Measurements from ENCODE around the gene UGDH.

The UGDH gene

DNA sequence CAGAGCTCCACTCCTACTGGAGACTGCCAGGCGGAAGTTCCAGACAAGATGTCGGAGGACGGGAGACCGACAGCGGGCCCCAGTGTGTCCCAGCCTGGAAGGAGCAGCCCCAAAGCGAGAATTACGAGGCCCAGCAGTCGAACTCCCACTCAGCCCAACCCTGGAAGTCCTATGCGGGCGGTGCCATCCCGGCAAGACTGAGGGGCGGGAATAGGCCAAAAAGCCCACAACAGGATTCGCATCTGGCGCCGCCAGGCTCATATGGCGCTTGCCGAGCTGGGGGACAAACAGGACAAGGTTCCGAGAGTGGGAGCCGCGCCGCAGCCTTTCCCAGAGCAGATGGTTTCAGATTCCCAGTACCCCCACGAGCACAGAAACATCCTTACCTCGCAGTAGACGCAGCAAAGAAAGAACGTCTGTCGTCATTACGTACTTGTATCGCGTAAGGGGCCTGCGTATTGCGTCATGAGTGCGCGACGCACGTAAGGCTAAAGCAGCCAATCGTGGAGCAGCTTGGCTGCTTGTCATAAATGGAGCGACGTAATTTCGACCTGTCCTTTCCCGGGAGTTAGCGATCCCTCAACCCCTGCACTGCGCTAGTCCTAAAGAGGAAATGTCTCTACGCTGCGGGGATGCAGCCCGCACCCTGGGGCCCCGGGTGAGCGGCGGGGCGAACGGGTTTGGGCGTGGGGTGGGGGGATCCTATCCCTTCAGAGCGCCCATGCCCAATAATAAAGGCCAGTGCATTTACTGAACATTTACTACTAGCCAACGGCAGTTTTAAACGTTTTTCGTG, 68.5 kb downstream of the UGDH start, which contains the start of the genes LIAS and RPL9 (continued):
- TF ChIP-seq, protein P1, sequence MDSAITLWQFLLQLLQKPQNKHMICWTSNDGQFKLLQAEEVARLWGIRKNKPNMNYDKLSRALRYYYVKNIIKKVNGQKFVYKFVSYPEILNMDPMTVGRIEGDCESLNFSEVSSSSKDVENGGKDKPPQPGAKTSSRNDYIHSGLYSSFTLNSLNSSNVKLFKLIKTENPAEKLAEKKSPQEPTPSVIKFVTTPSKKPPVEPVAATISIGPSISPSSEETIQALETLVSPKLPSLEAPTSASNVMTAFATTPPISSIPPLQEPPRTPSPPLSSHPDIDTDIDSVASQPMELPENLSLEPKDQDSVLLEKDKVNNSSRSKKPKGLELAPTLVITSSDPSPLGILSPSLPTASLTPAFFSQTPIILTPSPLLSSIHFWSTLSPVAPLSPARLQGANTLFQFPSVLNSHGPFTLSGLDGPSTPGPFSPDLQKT (IDR thresholded peaks at IDR 0.05; ENCODE audit: borderline replicate concordance, low read depth, low read length), result no peak
- TF ChIP-seq ZNF521 (tag by site-specific recombination; IDR thresholded peaks at IDR 0.05) (no peak), MEIS1 (CRISPR knock-in tag; IDR thresholded peaks at IDR 0.05; ENCODE audit: borderline replicate concordance) (no peak), SP7 (tag by site-specific recombination; IDR thresholded peaks at IDR 0.05) (peak; percentile 68), ZNF660 (tag by site-specific recombination; IDR thresholded peaks at IDR 0.05) (peak; percentile 5; the same call in 1 of the 2 replicates), ZNF658 (tag by site-specific recombination; IDR thresholded peaks at IDR 0.05) (no peak), ZNF596 (tag by site-specific recombination; IDR thresholded peaks at IDR 0.05) (no peak), ZBTB17 (tag by site-specific recombination; IDR thresholded peaks at IDR 0.05) (peak; percentile 97), ZNF140 (tag by site-specific recombination; IDR thresholded peaks at IDR 0.05) (no peak), GFI1B (tag by site-specific recombination; IDR thresholded peaks at IDR 0.05) (no peak), ZNF132 (tag by site-specific recombination; IDR thresholded peaks at IDR 0.05; ENCODE audit: borderline replicate concordance) (no peak), ZFP69B (tag by site-specific recombination; IDR thresholded peaks at IDR 0.05) (peak; percentile 76; the same call in 1 of the 2 replicates), RBAK (tag by site-specific recombination; IDR thresholded peaks at IDR 0.05) (no peak), ZNF223 (tag by site-specific recombination; IDR thresholded peaks at IDR 0.05) (no peak), ZNF155 (tag by site-specific recombination; IDR thresholded peaks at IDR 0.05) (no peak), ZNF610 (tag by site-specific recombination; IDR thresholded peaks at IDR 0.05; ENCODE audit: borderline replicate concordance) (no peak; the same call in 1 of the 2 replicates), ZNF549 (tag by site-specific recombination; IDR thresholded peaks at IDR 0.05) (no peak), ZNF510 (tag by site-specific recombination; IDR thresholded peaks at IDR 0.05; ENCODE audit: insufficient replicate concordance) (no peak), ZNF529 (tag by site-specific recombination; IDR thresholded peaks at IDR 0.05; ENCODE audit: insufficient replicate concordance) (no peak), KLF16 (tag by site-specific recombination; IDR thresholded peaks at IDR 0.05) (no peak), ZNF302 (tag by site-specific recombination; IDR thresholded peaks at IDR 0.05; ENCODE audit: low read depth) (no peak)
- TF ChIP-seq, protein P2, sequence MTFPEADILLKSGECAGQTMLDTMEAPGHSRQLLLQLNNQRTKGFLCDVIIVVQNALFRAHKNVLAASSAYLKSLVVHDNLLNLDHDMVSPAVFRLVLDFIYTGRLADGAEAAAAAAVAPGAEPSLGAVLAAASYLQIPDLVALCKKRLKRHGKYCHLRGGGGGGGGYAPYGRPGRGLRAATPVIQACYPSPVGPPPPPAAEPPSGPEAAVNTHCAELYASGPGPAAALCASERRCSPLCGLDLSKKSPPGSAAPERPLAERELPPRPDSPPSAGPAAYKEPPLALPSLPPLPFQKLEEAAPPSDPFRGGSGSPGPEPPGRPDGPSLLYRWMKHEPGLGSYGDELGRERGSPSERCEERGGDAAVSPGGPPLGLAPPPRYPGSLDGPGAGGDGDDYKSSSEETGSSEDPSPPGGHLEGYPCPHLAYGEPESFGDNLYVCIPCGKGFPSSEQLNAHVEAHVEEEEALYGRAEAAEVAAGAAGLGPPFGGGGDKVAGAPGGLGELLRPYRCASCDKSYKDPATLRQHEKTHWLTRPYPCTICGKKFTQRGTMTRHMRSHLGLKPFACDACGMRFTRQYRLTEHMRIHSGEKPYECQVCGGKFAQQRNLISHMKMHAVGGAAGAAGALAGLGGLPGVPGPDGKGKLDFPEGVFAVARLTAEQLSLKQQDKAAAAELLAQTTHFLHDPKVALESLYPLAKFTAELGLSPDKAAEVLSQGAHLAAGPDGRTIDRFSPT (tag by site-specific recombination; IDR thresholded peaks at IDR 0.05), result no peak
- TF ChIP-seq, protein P3, sequence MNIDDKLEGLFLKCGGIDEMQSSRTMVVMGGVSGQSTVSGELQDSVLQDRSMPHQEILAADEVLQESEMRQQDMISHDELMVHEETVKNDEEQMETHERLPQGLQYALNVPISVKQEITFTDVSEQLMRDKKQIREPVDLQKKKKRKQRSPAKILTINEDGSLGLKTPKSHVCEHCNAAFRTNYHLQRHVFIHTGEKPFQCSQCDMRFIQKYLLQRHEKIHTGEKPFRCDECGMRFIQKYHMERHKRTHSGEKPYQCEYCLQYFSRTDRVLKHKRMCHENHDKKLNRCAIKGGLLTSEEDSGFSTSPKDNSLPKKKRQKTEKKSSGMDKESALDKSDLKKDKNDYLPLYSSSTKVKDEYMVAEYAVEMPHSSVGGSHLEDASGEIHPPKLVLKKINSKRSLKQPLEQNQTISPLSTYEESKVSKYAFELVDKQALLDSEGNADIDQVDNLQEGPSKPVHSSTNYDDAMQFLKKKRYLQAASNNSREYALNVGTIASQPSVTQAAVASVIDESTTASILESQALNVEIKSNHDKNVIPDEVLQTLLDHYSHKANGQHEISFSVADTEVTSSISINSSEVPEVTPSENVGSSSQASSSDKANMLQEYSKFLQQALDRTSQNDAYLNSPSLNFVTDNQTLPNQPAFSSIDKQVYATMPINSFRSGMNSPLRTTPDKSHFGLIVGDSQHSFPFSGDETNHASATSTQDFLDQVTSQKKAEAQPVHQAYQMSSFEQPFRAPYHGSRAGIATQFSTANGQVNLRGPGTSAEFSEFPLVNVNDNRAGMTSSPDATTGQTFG (tag by site-specific recombination; IDR thresholded peaks at IDR 0.05; ENCODE audit: borderline replicate concordance), result no peak
- TF ChIP-seq, protein P4, sequence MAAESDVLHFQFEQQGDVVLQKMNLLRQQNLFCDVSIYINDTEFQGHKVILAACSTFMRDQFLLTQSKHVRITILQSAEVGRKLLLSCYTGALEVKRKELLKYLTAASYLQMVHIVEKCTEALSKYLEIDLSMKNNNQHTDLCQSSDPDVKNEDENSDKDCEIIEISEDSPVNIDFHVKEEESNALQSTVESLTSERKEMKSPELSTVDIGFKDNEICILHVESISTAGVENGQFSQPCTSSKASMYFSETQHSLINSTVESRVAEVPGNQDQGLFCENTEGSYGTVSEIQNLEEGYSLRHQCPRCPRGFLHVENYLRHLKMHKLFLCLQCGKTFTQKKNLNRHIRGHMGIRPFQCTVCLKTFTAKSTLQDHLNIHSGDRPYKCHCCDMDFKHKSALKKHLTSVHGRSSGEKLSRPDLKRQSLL (tag by site-specific recombination; IDR thresholded peaks at IDR 0.05), result no peak
- TF ChIP-seq, protein P5, sequence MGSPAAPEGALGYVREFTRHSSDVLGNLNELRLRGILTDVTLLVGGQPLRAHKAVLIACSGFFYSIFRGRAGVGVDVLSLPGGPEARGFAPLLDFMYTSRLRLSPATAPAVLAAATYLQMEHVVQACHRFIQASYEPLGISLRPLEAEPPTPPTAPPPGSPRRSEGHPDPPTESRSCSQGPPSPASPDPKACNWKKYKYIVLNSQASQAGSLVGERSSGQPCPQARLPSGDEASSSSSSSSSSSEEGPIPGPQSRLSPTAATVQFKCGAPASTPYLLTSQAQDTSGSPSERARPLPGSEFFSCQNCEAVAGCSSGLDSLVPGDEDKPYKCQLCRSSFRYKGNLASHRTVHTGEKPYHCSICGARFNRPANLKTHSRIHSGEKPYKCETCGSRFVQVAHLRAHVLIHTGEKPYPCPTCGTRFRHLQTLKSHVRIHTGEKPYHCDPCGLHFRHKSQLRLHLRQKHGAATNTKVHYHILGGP (tag by site-specific recombination; IDR thresholded peaks at IDR 0.05), result no peak
- TF ChIP-seq, protein P6, sequence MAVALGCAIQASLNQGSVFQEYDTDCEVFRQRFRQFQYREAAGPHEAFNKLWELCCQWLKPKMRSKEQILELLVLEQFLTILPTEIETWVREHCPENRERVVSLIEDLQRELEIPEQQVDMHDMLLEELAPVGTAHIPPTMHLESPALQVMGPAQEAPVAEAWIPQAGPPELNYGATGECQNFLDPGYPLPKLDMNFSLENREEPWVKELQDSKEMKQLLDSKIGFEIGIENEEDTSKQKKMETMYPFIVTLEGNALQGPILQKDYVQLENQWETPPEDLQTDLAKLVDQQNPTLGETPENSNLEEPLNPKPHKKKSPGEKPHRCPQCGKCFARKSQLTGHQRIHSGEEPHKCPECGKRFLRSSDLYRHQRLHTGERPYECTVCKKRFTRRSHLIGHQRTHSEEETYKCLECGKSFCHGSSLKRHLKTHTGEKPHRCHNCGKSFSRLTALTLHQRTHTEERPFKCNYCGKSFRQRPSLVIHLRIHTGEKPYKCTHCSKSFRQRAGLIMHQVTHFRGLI (tag by site-specific recombination; IDR thresholded peaks at IDR 0.05), result no peak
- TF ChIP-seq, protein P7, sequence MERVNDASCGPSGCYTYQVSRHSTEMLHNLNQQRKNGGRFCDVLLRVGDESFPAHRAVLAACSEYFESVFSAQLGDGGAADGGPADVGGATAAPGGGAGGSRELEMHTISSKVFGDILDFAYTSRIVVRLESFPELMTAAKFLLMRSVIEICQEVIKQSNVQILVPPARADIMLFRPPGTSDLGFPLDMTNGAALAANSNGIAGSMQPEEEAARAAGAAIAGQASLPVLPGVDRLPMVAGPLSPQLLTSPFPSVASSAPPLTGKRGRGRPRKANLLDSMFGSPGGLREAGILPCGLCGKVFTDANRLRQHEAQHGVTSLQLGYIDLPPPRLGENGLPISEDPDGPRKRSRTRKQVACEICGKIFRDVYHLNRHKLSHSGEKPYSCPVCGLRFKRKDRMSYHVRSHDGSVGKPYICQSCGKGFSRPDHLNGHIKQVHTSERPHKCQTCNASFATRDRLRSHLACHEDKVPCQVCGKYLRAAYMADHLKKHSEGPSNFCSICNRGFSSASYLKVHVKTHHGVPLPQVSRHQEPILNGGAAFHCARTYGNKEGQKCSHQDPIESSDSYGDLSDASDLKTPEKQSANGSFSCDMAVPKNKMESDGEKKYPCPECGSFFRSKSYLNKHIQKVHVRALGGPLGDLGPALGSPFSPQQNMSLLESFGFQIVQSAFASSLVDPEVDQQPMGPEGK (tag by site-specific recombination; IDR thresholded peaks at IDR 0.05), result 0 out of 2 replicates have a peak, but pooled peaks have one; percentile 16
